ENCODE data around the gene PDZD2. TPM values are rescaled to one million over a fixed set of nuclear protein-coding genes. Genes with fewer than 3 reads are reported as not detected.

The PDZD2 gene
- total RNA-seq, 1 experiment from 2014 or later = 0.37 TPM

DNA sequence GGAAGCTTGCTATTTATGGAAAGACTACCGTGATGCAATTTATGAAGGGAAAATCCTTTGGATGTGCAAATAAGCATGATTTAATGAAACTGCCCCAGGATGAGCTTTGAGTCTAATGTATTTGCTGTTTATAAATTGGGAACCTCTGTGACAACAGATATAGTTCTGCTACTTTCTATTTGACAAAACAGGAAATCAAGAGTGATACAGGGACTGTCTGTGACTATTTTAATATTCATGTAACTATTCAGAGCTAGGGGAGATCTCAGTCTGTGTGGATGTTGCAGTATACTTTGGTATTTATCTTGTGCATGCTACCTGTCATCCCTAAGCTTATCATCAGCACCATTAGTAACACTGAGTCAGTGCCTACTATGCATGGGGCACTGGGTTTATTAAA, 132.1 kb downstream of the PDZD2 start:
- no peaks in the 10 kb centered on the region for H3K79me2 ChIP-seq (ENCODE audit: insufficient read depth, low read length)
- no TSS peak for BruUV-seq (replicated peaks)
- TF ChIP-seq SP1 (IDR thresholded peaks at IDR 0.05; ENCODE audit: low read depth) (no peak), SIN3A (IDR thresholded peaks at IDR 0.05; ENCODE audit: low read depth) (no peak), CBX3 (IDR thresholded peaks at IDR 0.05; ENCODE audit: low read depth) (no peak), POLR2AphosphoS5 (IDR thresholded peaks at IDR 0.05; ENCODE audit: low read depth, low read length) (no peak), FOSL1 (IDR thresholded peaks at IDR 0.05; ENCODE audit: low read depth) (no peak), ELF1 (IDR thresholded peaks at IDR 0.05; ENCODE audit: borderline replicate concordance, low read depth) (no peak), CEBPB (IDR thresholded peaks at IDR 0.05; ENCODE audit: low read depth) (no peak), POLR2A (IDR thresholded peaks at IDR 0.05; ENCODE audit: borderline replicate concordance, extremely low read depth, insufficient read depth, insufficient read length) (no peak), EZH2phosphoT487 (IDR thresholded peaks at IDR 0.05; ENCODE audit: borderline replicate concordance) (no peak), TCF7L2 (IDR thresholded peaks at IDR 0.05; ENCODE audit: borderline replicate concordance, extremely low read depth, insufficient read depth, insufficient read length) (no peak), EGR1 (IDR thresholded peaks at IDR 0.05; ENCODE audit: low read depth) (no peak), JUND (IDR thresholded peaks at IDR 0.05) (no peak), ZFX (IDR thresholded peaks at IDR 0.05) (no peak)
- TF ChIP-seq, protein P1, sequence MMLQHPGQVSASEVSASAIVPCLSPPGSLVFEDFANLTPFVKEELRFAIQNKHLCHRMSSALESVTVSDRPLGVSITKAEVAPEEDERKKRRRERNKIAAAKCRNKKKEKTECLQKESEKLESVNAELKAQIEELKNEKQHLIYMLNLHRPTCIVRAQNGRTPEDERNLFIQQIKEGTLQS (IDR thresholded peaks at IDR 0.05) = no peak
- TF ChIP-seq, protein P2, sequence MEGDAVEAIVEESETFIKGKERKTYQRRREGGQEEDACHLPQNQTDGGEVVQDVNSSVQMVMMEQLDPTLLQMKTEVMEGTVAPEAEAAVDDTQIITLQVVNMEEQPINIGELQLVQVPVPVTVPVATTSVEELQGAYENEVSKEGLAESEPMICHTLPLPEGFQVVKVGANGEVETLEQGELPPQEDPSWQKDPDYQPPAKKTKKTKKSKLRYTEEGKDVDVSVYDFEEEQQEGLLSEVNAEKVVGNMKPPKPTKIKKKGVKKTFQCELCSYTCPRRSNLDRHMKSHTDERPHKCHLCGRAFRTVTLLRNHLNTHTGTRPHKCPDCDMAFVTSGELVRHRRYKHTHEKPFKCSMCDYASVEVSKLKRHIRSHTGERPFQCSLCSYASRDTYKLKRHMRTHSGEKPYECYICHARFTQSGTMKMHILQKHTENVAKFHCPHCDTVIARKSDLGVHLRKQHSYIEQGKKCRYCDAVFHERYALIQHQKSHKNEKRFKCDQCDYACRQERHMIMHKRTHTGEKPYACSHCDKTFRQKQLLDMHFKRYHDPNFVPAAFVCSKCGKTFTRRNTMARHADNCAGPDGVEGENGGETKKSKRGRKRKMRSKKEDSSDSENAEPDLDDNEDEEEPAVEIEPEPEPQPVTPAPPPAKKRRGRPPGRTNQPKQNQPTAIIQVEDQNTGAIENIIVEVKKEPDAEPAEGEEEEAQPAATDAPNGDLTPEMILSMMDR (IDR thresholded peaks at IDR 0.05 in 2 of 3, conservative IDR thresholded peaks at IDR 0.05 in 1 of 3; ENCODE audit: borderline replicate concordance in 1 of 3, insufficient read depth in 1 of 3, low read depth in 2 of 3, low read length in 2 of 3) = no peak
- TF ChIP-seq, protein P3, sequence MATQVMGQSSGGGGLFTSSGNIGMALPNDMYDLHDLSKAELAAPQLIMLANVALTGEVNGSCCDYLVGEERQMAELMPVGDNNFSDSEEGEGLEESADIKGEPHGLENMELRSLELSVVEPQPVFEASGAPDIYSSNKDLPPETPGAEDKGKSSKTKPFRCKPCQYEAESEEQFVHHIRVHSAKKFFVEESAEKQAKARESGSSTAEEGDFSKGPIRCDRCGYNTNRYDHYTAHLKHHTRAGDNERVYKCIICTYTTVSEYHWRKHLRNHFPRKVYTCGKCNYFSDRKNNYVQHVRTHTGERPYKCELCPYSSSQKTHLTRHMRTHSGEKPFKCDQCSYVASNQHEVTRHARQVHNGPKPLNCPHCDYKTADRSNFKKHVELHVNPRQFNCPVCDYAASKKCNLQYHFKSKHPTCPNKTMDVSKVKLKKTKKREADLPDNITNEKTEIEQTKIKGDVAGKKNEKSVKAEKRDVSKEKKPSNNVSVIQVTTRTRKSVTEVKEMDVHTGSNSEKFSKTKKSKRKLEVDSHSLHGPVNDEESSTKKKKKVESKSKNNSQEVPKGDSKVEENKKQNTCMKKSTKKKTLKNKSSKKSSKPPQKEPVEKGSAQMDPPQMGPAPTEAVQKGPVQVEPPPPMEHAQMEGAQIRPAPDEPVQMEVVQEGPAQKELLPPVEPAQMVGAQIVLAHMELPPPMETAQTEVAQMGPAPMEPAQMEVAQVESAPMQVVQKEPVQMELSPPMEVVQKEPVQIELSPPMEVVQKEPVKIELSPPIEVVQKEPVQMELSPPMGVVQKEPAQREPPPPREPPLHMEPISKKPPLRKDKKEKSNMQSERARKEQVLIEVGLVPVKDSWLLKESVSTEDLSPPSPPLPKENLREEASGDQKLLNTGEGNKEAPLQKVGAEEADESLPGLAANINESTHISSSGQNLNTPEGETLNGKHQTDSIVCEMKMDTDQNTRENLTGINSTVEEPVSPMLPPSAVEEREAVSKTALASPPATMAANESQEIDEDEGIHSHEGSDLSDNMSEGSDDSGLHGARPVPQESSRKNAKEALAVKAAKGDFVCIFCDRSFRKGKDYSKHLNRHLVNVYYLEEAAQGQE (IDR thresholded peaks at IDR 0.05; ENCODE audit: low read depth) = no peak
- ChIA-PET RAD21 (ENCODE audit: low non-redundant PET in 1 of 2, low total read pairs in 2 of 2, uncharacterized antibody in 2 of 2, unreplicated experiment in 2 of 2) (no interaction called here), POLR2A (no interaction called here), CTCF (no interaction called here)
- H3K27ac ChIP-seq (ENCODE audit: low read depth, low read length) = no peak overlapping the region
- H3K9ac ChIP-seq (ENCODE audit: low read length) = no peak overlapping the region
- no peaks in the 10 kb centered on the region for H3K27me3 ChIP-seq (ENCODE audit: insufficient read depth, low read length)
- H3K4me1 ChIP-seq (ENCODE audit: control insufficient read depth in 1 of 2, insufficient read depth in 2 of 2, low read length in 2 of 2) = no peaks in the 10 kb centered on the region
- H3K9me2 ChIP-seq (ENCODE audit: insufficient read depth) = no peaks in the 10 kb centered on the region
- no peaks in the 10 kb centered on the region for H3K9me3 ChIP-seq (ENCODE audit: control insufficient read depth in 1 of 2, insufficient read depth in 1 of 2, low read depth in 1 of 2, low read length in 2 of 2)
- DNase-seq (ENCODE audit: low read depth, low spot score) (no peak), ATAC-seq (no peak)
- no peaks in the 10 kb centered on the region for H3K36me3 ChIP-seq (ENCODE audit: control insufficient read depth in 1 of 2, insufficient read depth in 2 of 2, low read length in 2 of 2)
- intact Hi-C loops (cut with micrococcal nuclease) = no loop called here
- H4K20me1 ChIP-seq (ENCODE audit: insufficient read depth) = no peaks in the 10 kb centered on the region
- no peak overlapping the region for H3K4me3 ChIP-seq (replicated peaks in 1 of 2; ENCODE audit: low read depth in 1 of 2, low read length in 2 of 2)
- H3K4me2 ChIP-seq (ENCODE audit: low read length) = no peak overlapping the region
- no peak overlapping the region for H2AFZ ChIP-seq (ENCODE audit: low read depth, low read length, poor library complexity, severe bottlenecking)
